ELR (cell line): ENCODE measurements around the gene BANP.
"Not testable (repeated sequence)": the region's sequence is repeated elsewhere in the genome, so short reads cannot be mapped to it uniquely, and the experiment has no call there.

Experiments used
- DNase-seq: peaks from one replicate; pipeline ENCODE4 v3.0.0-alpha.2; 2015; ENCODE audit warnings: low read depth

The BANP gene

DNA sequence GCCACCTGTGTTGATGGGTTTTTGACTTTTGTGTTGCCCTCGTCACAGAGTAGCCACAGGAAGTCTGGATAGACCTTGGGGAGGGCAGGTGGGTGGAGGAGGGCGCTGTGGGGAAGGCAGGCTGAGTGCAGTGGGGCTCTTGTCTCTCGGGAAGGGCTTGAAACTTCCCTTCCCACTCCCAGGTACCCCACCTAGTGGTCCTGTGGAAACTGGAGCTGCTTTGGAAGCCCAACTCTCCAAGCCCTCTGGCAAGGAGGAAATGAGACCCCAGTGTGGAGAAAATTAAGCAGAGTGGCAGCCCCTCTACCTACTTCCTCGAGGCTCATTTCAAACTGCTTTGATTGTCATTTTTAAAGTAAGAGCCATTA lies 24.1 kb upstream of the BANP start:
- no peak for DNase-seq

DNA sequence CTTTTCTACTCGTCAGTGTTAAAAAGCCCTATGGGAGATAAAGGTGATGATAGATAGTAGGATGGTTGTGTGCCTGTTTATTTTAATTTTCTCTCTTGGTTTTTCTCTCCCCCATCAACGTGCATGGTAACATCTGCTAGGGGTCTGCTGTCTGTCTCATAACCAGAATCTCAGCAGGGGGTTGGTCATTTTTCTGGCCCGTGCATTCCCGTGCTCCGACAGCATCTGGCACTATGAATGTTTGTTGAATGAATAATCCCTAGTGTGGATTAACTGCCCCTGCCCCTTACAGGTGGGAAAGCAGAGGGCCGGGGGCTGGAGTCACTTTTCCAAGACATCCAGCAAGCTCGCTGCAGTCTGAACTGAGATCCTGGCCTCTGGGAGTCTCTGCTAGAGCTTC lies 21.2 kb upstream of the BANP start:
- no peak for DNase-seq

DNA sequence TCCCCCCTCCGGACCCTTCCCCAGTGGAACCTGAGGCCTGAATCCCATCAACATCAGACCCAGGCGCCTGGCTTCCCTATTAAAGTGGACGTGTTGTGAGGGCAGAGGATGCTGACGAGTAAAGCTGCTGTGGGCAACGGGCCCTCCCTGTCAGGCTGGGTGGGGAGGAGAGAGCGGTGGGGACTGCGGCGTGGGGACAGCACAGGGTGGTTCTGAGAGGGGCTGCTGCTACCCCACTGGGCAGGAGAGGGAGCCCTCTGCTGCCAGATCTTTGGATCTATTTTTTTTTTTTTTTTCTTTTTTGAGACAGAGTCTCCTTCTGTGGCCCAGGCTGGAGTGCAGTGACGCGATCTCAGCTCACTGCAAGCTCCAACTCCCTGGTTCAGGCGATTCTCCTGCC lies 20.8 kb upstream of the BANP start:
- DNase-seq: no peak

DNA sequence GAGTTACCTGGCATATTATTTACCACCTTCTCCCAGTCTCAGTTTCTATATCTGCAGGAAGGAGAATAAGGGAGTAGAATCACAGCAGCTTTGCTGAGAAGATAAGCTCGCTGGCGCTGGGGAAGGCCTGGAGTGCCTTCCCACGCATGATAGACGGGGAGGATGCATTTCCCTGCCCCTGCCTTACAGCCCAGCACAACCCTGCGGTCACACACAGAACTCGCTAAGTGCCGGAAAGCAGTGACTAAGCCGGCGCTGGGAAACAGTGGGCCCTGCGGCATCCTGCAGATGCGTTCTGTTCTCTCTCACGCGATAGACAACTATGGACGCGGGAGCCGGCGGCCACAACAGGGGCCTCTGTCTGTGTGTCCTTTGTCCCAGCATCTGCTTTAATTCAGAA lies 19.7 kb upstream of the BANP start:
- no peak for DNase-seq

DNA sequence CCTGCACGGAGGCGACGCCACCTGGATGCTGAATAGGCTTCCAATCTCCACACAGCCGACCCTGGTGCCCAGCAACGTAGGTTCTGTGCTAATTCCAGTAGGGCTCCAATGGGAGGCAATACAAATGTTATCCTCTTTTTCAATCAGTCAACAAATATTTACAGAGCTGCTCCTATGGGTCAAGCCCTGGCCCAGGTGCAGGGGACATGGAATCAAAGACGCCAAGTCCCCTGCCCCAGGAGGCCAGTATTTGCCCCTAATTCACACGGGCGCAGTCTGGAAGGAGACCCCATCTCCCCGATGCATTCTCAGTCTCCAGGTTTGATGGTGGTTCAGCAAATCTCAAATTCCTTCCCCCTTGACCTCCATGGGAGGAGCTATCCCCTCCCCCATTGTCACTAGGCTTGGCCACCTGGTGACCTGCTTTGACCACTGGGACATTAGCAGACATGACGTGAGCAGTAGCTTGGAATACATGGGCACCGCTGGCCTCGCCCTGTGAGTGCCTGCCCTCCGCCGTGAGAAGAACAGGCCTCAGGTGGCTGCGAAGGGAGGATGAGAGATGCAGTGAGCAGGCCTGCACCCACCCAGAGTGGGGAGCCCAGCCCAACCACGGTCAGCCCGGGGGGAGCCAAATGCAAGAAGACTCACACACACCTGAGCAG lies 18.6 kb upstream of the BANP start:
- DNase-seq: not testable (repeated sequence)

DNA sequence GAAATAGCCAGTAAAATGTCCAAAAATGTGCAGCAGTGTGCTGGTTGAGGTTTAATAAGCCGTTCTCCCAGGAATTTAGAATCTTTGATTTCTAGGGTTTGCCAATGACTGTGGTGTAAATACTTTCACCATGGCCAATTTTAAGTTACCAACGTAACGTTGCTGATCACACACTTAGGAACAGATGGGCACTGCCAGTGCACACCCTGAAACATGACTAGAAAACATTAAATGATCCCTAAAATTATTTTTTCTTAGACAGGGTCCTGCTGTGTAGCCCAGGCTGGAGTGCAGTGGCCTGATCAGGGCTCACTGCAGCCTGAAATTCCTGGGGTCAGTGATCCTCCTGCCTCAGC lies 18.1 kb upstream of the BANP start:
- no peak for DNase-seq

DNA sequence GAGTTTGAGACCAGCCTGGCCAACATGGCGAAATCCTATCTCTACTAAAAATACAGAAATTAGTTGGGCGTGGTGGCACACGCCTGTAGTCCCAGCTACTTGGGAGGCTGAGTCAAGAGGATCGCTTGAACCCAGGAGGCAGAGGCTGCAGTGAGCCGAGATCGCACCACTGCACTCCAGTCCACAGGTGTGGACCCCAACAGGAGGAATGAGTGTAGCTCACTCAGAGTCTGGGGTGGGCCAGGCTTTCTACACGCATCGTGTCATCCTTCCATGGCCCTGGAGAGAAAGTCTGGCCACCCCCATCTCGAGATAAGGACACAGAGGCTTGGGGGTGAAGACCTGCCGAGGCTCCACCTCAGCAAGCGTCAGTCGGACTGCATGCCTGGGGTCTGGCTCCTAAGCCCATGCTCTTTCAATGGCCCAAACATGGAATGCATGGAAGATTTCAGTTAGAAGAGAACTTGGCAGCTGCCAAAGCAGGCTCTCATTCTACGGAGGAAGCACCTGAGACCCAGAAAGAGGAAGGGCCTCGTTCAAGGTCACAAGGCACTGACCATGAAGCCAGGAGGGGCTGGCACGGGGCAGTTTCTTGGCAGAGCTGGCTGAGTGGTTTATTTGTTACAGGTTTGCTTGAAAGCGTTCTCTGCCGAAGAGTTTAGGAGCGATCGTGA lies 16.3 kb upstream of the BANP start:
- not testable (repeated sequence) for DNase-seq

DNA sequence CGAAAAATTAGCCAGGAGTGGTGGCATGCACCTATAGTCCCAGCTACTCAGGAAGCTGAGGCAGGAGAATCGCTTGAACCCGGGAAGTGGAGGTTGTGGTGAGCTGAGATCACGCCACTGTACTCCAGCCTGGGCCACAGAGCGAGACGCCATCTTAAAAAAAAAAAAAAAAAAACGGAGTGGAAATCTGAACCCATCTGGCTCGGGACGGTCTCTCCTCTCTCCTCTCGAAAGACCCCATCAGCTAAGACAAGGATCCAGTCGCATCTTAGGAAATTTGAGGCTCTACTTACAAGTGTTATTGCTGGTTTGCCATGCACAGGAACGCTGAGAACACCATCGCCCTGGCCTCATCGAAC lies 15.2 kb upstream of the BANP start:
- DNase-seq: not testable (repeated sequence)

DNA sequence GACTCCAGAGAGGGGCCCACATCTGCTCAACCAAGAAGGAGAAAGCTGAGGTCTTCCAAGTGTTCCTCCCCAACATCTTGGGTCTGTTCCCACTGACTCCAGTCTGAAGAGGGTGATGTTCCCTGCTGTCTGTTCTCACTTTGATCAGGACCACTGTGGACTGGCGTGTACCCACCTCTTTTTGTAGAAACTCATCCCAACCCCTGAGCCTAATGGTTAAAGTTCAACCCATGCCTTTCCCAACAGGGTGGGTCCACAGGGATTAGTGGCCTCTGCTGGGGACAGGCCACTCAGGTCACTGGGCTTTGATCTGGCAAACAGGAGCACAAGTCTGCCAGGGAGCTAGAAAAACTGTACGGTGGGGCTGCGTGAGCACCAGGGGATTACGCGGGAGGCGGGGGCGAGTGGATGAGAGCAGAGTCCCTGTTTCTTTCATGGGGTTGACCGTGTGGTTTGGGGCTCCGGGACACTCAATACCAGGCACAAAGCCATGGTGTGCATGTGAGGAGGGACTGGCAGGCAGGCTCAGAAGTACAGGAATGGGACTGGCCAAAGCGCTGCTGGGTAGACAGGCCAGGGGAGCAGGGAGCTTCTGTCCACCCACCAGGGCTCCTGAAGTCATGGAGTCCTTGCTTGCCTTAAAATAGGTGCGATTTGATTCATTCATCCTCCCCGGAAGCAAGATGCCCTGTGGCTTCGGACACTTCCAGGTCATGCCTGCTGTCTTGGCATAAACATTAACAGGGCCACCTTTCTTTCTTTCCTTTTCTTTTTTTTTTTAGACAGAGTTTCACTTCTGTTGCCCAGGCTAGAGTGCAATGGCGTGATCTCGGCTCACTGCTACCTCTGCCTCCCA lies 14.6 kb upstream of the BANP start, which contains the start of gene CA5A:
Gene CA5A (minus strand): TSS at position 155 of the 856 bp plus-strand sequence. CDS start 79 bp downstream, at position 76.
- no peak for DNase-seq

DNA sequence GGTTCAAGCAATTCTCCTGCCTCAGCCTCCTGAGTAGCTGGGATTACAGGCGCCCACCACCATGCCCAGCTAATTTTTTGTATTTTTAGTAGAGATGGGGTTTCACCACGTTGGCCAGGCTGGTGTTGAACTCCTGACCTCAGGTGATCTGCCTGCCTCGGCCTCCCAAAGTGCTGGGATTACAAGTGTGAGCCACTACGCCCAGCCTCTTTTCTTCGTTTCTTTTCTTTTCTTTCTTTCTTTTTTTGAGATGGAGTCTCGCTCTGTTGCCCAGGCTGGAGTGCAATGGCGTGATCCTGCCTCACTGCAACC lies 14.0 kb upstream of the BANP start:
- not testable (repeated sequence) for DNase-seq

DNA sequence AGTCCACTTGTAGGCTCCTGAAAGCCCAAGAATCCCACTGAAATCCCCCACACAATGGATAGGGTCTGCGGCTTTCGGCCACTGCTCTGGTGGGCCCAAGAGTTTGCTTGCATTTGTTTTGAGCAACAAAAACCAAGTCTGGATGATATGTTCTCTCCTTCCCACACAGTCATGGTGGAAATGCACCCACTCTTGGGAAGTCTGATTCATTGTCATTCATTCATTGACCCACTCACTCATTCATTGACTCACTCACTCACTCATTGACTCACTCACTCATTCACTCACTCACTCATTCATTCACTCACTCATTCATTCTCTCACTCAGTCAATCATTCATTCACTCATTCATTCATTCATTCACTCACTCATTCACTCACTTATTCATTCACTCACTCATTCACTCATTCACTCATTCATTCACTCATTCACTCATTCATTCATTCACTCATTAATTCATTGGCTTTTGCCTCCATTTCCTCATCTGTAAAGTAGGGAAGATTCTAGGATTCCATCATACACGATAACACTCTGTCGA lies 12.8 kb upstream of the BANP start:
- DNase-seq: no peak

DNA sequence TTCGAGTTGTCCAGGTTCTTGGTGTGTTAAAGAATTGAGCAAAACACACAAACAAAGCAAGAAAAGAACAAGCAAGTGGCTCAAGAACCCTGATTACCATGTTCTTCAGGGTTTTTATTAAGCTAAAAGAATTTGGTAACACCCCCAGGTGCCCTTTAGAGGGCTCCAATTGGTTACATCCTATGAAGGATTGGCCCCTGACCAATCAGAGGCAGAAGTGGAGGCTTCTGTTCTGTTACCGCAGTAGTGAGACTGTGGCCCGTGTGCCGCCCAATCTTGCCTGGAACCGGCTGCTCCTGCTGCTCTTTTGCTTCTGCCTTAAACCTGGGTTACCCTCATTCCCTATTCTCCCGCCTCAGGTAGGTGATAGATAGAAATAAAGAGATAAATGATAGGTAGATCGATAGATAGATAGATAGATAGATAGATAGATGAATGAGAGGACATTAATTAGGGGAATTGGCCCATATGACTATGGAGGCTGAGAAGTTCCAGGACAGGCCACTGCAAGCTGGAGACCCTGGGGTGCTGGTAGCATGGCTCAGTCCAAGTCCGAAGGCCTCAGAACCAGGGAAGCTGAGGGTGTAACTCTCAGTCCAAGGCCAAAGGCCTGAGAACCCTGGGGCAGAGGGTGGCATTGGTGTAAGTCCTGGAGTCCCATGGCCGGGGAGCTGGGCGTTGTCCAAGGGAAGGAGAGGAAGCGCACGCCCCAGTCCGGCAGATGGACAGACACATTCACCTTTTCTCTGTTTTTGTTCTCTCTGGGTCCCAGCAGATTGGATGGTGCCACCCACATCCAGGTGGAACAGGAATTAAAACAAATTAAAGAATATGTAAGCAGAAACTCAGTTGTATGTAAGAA lies 11.4 kb upstream of the BANP start:
- no peak for DNase-seq

DNA sequence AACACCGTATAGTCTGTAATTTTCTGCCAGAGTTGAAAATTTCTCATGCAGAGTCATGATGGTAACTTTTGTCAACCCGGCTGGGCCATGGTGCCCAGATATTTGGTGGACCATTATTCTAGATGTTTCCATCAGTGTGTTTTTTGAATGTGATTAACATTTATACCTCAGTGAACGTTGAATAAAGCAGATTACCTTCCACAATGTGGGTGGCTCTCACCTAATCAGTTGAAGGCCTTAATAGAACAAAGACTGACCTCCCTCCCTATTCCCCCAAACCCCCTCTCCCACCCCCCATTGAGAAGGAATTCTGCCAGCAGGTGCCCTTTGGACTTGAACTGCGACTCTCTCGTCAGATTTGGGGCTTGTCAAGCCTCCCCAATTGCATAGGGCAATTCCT lies 8.6 kb upstream of the BANP start:
- DNase-seq: no peak

DNA sequence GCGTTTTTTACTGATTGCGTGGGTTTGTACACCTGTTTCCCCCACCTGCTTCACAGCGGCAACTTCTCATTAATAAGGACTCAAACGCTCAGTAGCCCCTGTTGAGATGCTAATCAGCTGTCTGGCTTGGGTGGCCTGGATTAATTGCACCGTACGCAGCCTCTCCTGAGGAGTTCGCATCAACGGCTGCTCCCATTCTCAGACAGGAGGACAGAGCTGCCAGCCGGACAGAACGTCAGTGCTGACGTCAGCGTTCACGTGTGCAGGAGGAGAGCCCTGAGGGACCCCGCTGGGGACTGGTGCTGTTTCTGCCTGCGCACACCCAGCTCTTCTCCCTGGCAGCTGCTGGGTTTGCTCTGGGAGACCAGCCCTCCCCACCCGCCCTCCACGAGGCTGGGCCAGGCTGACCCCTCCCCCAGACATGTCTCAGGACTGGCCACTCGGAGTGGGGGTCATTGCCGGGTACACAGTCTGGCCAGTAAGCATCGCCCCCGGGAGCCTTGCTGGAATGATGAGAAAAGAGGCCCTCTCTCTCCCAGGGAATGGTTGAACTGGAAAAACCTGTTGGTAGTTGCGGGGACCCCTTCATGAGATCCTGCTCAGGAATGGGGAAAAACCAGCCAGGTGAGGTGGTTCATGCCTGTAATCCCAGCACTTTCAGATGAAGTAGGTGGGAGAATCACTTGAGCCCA lies 5.7 kb upstream of the BANP start:
- peak; percentile 69 for DNase-seq

DNA sequence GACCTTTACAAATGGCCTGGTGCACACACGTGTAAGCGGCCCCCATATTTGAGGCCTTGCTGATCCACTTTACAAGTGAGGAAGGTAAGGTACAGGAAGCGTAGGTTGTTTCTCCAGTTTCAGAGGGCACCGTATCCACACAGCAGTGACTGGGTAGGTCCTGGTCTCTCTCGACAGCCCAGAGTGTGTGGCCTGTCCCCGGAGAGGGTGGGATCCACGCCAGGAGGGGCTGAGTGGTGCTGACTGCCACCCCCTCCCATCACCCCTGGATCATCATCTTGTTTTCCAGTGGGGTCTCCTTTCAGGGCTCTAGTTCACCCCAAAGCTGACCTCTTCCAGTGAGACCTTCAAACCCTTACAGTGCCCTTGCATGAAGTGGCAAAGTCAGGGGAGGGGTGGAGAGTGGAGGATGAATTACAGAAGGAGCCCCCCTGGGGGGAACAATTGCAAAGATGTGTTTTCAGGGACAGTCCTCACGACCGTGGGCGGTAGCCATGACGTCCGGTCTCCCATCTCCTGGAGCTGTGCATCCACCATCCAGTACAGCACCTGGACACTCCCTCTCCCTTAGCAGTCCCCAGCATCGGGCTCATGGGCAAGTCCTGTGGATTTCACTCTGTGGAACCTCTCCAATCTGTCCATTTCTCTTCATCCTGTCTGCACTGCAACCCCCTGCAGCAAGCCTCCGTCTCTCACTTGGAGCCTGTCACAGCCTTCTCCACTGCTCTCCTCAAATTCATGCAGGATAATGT lies 4.5 kb upstream of the BANP start:
- no peak for DNase-seq

DNA sequence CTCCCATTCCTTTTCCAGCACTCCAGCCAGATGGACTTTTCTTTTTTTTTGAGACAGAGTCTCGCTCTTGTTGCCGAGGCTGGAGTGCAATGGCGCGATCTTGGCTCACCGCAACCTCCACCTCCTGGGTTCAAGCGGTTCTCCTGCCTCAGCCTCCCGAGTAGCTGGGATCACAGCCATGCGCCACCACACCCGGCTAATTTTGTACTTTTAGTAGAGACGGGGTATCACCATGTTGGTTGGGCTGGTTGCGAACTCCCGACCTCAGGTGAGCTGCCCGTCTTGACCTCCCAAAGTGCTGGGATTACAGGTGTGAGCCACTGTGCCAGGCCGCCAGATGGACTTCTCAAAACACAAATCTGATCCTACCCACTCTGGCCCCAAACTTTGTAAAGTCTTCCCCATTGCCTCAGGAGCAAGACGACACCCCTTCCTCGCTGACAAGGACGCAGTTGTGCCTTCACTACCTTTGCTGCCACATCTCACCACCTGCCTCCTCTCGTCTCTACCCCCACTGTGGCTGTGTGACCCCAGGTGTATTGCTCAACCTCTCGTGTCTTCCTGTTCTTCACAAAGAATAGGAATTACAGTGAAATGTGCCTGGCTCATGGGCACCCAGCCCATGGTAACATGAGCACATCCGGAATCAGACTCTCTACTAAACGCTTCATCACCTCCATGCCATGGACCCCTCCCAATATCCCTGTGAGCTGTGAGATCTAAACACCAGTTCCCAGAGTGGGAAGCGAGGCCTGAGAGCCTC lies 3.7 kb upstream of the BANP start:
- no peak for DNase-seq

DNA sequence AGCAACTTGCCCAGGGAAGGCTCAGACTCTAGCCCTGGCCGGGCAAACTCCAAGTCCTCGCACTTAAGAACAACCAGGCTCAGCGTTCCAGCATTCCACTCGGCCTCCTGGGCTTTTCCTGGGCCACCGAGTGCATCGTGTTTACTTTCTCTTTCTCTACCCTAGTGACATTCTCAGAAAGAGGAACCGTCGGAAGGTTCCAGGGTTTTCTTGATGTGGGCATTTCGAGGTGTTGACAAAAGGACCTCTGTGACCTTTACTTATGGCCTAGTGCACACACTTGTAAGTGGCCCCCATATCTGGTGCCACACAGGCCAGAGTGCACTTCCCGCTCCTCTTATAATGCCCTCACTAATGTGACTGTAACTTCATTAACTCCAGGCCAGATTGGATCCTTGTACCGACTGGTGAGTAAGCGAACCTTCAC lies 3.1 kb upstream of the BANP start:
- DNase-seq: no peak

DNA sequence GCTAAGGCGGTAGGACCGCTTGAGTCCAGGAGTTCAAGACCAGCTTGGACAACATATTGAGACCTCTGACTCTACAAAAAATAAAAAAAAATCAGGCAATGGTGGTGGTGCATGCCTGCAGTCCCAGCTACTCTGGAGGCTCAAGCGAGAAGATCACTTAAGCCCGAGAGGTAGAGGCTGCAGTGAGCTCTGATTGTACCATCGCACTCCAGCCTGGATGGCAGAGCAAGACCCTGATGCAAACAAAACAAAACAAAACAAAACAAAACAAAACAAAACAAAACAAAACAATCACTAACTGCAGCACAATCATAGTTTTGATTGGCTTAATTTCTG lies 2.5 kb upstream of the BANP start:
- no peak for DNase-seq

DNA sequence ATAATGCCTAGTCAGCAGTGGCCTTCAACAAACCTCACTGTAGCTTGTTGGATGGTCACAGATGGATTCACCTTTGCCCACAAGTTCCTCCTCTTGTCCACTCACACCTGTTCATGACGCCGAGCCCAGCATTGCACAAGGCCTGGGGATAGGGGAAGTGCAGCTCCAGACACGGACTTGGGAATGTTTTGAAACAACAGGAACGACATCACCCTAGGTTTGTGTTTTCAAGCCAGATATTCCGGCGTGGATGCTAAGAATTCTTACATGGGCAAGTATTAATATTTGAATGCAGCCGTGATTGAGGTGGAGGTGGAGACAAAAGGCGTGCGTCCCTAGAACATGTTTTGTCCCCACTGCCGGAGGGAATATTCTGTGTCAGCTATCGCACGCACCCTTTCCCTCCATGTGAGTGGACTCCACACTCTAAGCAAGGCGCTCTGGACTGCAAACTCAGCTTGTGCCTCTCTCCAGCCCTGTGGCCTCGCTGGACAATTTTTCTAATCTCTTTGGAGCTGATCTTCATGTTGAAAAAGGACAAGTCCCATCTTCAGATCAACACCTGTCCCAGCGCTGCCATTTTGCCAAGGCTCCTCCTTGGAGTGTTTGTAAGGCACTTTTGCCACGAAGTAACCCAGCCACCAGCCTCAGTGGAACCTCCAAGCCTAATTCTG lies 2.0 kb upstream of the BANP start:
- no peak for DNase-seq
